OCI-LY3 (cell line): Measurements from ENCODE around the gene TM4SF18.

Experiments used
- EZH2phosphoT487 ChIP-seq: fragments of 200-600 bp; shearing (Covaris generic); IDR thresholded peaks from 2 replicates; pipeline ENCODE4 v1.6.1; 2018; ENCODE audit warnings: antibody characterized with exemption, mixed run types, low read depth
- TF ChIP-seq, protein P1 (sequence below): fragments of 200-600, 300-600 bp; sonication (generic); IDR thresholded peaks from 2 replicates; pipeline ENCODE4 v1.5.1; 2014; ENCODE audit warnings: antibody characterized with exemption, low read length, low read depth

DNA sequence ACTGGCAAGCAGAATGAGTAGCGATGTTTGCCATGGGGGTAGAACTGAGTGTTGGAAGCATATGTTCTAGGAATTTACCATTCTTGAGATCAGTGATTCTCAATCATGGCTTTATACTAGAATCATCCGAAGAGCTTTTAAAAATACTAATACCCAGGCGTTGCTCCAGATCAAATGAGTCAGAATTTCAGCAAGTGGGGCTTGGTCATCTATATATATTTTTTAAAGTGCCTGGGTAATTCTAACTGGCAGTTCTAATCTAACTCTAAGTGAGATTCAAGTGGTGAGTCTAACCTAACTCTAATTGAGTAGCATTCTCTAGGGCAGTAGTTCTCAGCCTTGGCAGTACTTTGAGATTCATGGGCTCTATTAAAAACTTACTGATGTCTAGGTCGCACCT is 23.2 kb upstream of the TM4SF18 start:
- TF ChIP-seq, protein P1, sequence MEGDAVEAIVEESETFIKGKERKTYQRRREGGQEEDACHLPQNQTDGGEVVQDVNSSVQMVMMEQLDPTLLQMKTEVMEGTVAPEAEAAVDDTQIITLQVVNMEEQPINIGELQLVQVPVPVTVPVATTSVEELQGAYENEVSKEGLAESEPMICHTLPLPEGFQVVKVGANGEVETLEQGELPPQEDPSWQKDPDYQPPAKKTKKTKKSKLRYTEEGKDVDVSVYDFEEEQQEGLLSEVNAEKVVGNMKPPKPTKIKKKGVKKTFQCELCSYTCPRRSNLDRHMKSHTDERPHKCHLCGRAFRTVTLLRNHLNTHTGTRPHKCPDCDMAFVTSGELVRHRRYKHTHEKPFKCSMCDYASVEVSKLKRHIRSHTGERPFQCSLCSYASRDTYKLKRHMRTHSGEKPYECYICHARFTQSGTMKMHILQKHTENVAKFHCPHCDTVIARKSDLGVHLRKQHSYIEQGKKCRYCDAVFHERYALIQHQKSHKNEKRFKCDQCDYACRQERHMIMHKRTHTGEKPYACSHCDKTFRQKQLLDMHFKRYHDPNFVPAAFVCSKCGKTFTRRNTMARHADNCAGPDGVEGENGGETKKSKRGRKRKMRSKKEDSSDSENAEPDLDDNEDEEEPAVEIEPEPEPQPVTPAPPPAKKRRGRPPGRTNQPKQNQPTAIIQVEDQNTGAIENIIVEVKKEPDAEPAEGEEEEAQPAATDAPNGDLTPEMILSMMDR: no peak
- TF ChIP-seq EZH2phosphoT487: no peak
